Mesenchymal stem cell (in vitro differentiated cells and primary cell): ENCODE measurements around the gene PSMD13.

Experiments
- DNase-seq: peaks from one replicate; pipeline ENCODE4 v3.0.0-alpha.2; 2013
- H2AFZ ChIP-seq: one replicate; pipeline ENCODE4 v1.6.1; 2013; ENCODE audit warnings: low read depth, mild to moderate bottlenecking, control low read depth, inconsistent platforms, low read length, moderate library complexity
- H2AK5ac ChIP-seq: 2 replicates; pipeline ENCODE4 v1.6.1; 2013; ENCODE audit warnings: low read length, moderate library complexity, mild to moderate bottlenecking, inconsistent platforms; ENCODE audit not compliant: severe bottlenecking
- H2BK120ac ChIP-seq: one replicate; pipeline ENCODE4 v1.6.1; 2013; ENCODE audit warnings: low read depth, mild to moderate bottlenecking, inconsistent platforms, low read length, moderate library complexity
- H2BK12ac ChIP-seq, 2 experiments: one replicate each; pipeline ENCODE4 v1.6.1; 2013; ENCODE audit warnings: inconsistent platforms in 2 of 2, low read length in 2 of 2, mild to moderate bottlenecking in 2 of 2, moderate library complexity in 2 of 2, control low read depth in 1 of 2
- H2BK15ac ChIP-seq: one replicate; pipeline ENCODE4 v1.6.1; 2013; ENCODE audit warnings: mild to moderate bottlenecking, low read depth, inconsistent platforms; ENCODE audit not compliant: poor library complexity, severe bottlenecking
- H2BK5ac ChIP-seq: 2 replicates; pipeline ENCODE4 v1.6.1; 2013; ENCODE audit warnings: low read depth, mild to moderate bottlenecking, low read length, control low read depth, inconsistent platforms; ENCODE audit not compliant: poor library complexity, severe bottlenecking
- H3K14ac ChIP-seq, 2 experiments: one replicate each; pipeline ENCODE4 v1.6.1; 2013; ENCODE audit warnings: inconsistent platforms in 2 of 2, low read length in 2 of 2, control low read depth in 1 of 2, mild to moderate bottlenecking in 1 of 2, moderate library complexity in 1 of 2
- H3K18ac ChIP-seq, 2 experiments: one replicate each; pipeline ENCODE4 v1.6.1; 2013; ENCODE audit warnings: inconsistent platforms in 2 of 2, low read length in 2 of 2, control low read depth in 1 of 2, low read depth in 1 of 2, mild to moderate bottlenecking in 1 of 2
- H3K23ac ChIP-seq, 2 experiments: one replicate each; pipeline ENCODE4 v1.6.1; 2013; ENCODE audit warnings: inconsistent platforms in 2 of 2, low read length in 2 of 2, mild to moderate bottlenecking in 2 of 2, moderate library complexity in 2 of 2, control low read depth in 1 of 2
- H3K27ac ChIP-seq: 2 replicates; pipeline ENCODE4 v1.5.1; 2013; ENCODE audit warnings: mild to moderate bottlenecking, moderate library complexity, low read length, control low read depth, inconsistent platforms; ENCODE audit not compliant: poor library complexity, severe bottlenecking
- H3K27me3 ChIP-seq, 2 experiments: 2 replicates each; pipeline versions ENCODE4 v1.6.1 to v1.7.0; 2013; ENCODE audit warnings: low read length in 2 of 2, mild to moderate bottlenecking in 2 of 2, moderate library complexity in 2 of 2, control low read depth in 1 of 2, inconsistent platforms in 1 of 2; ENCODE audit not compliant: control insufficient read depth in 1 of 2, insufficient read depth in 1 of 2
- H3K36me3 ChIP-seq, 2 experiments: 2 replicates each; pipeline versions ENCODE4 v1.6.1 to v1.7.0; 2013; ENCODE audit warnings: low read length in 2 of 2, control low read depth in 1 of 2, inconsistent platforms in 1 of 2, low read depth in 1 of 2, mild to moderate bottlenecking in 1 of 2; ENCODE audit not compliant: insufficient read depth in 2 of 2, control insufficient read depth in 1 of 2
- H3K4ac ChIP-seq, 2 experiments: one replicate each; pipeline ENCODE4 v1.6.1; 2013; ENCODE audit warnings: inconsistent platforms in 2 of 2, low read length in 2 of 2, mild to moderate bottlenecking in 2 of 2, moderate library complexity in 2 of 2, control low read depth in 1 of 2, low read depth in 1 of 2
- H3K4me1 ChIP-seq: 2 replicates; pipeline ENCODE4 v1.6.1; 2013; ENCODE audit warnings: low read depth, low read length, control low read depth; ENCODE audit not compliant: control insufficient read depth, insufficient read depth
- H3K4me2 ChIP-seq: 2 replicates; pipeline ENCODE4 v1.6.1; 2013; ENCODE audit warnings: low read length, mild to moderate bottlenecking, inconsistent platforms; ENCODE audit not compliant: poor library complexity, severe bottlenecking
- H3K4me3 ChIP-seq, 2 experiments: 2 replicates each; pipeline versions ENCODE4 v1.5.1 to v1.7.0; 2013; ENCODE audit warnings: low read length in 2 of 2, mild to moderate bottlenecking in 2 of 2, control low read depth in 1 of 2, low read depth in 1 of 2; ENCODE audit not compliant: insufficient read depth in 1 of 2
- H3K79me1 ChIP-seq: replicated peaks from 2 replicates; pipeline ENCODE4 v1.6.1; 2013; ENCODE audit warnings: mild to moderate bottlenecking, control low read depth, low read length, inconsistent platforms; ENCODE audit not compliant: poor library complexity, severe bottlenecking
- H3K9ac ChIP-seq: 2 replicates; pipeline ENCODE4 v1.7.0; 2013; ENCODE audit warnings: mild to moderate bottlenecking, low read length, moderate library complexity
- H3K9me3 ChIP-seq: 2 replicates; pipeline ENCODE4 v1.7.0; 2013; ENCODE audit warnings: mild to moderate bottlenecking, low read length; ENCODE audit not compliant: control insufficient read depth
- H4K8ac ChIP-seq: one replicate; pipeline ENCODE4 v1.6.1; 2013; ENCODE audit warnings: inconsistent platforms, mild to moderate bottlenecking, low read length, moderate library complexity
- H4K91ac ChIP-seq: one replicate; pipeline ENCODE4 v1.6.1; 2013; ENCODE audit warnings: mild to moderate bottlenecking, low read length, inconsistent platforms
- WGBS: methylation state at CpG from one replicate; pipeline ENCODE4 v1.1.7; 2013; ENCODE audit warnings: mixed read lengths; 5-methylcytosine and 5-hydroxymethylcytosine counted together

Gene PSMD13

GRCh38 chr11:203056-203944, 33.5 kb upstream of the PSMD13 start:
- no peak overlapping the region for H3K14ac ChIP-seq
- no peak overlapping the region for H2BK15ac ChIP-seq
- no peak overlapping the region for H2AFZ ChIP-seq
- H3K27ac ChIP-seq: no peak overlapping the region
- peaks cover 37% of the 10 kb centered on the region for H3K4me1 ChIP-seq
- no peak overlapping the region for H3K4ac ChIP-seq
- H2BK120ac ChIP-seq: no peak overlapping the region
- no peak overlapping the region for H4K8ac ChIP-seq
- no peak overlapping the region for H3K4me2 ChIP-seq
- H4K91ac ChIP-seq: no peak overlapping the region
- peaks cover 25% of the 10 kb centered on the region for H3K79me1 ChIP-seq
- H2BK5ac ChIP-seq: no peak overlapping the region
- 95% methylated on average over 7 of the region's 7 CpGs for WGBS
- no peak overlapping the region for H3K23ac ChIP-seq
- H3K18ac ChIP-seq: no peak overlapping the region
- H3K4me3 ChIP-seq: no peak overlapping the region
- no peak overlapping the region for H2BK12ac ChIP-seq
- no peaks in the 10 kb centered on the region for H3K27me3 ChIP-seq
- no peak for DNase-seq
- no peak overlapping the region for H2AK5ac ChIP-seq
- H3K9me3 ChIP-seq: no peaks in the 10 kb centered on the region
- peaks cover 47 to 51% of the 10 kb centered on the region in 2 experiments for H3K36me3 ChIP-seq
- peak overlapping the region; percentile 47 for H3K9ac ChIP-seq

- H4K8ac ChIP-seq: peak overlapping the region; percentile 42
- no peak overlapping the region for H4K91ac ChIP-seq
- H3K9me3 ChIP-seq: no peaks in the 10 kb centered on the region
- no peak overlapping the region for H2BK5ac ChIP-seq
- no peak overlapping the region for H2BK120ac ChIP-seq
- no peak overlapping the region for H3K18ac ChIP-seq
- H3K36me3 ChIP-seq: peaks cover 47 to 51% of the 10 kb centered on the region in 2 experiments
- H2BK15ac ChIP-seq: no peak overlapping the region
- no peak overlapping the region for H2AFZ ChIP-seq
- no peak overlapping the region for H3K14ac ChIP-seq
- no peak overlapping the region for H3K4ac ChIP-seq
- H2BK12ac ChIP-seq: no peak overlapping the region
- no peaks in the 10 kb centered on the region for H3K27me3 ChIP-seq
- no peak overlapping the region for H2AK5ac ChIP-seq
- no peak overlapping the region for H3K27ac ChIP-seq
- peaks cover 25% of the 10 kb centered on the region for H3K79me1 ChIP-seq
- DNase-seq: no peak
- peak overlapping the region; percentile 36 for H3K9ac ChIP-seq
- WGBS: 97% methylated on average over 4 of the region's 4 CpGs
- H3K4me1 ChIP-seq: peaks cover 37% of the 10 kb centered on the region
- no peak overlapping the region for H3K23ac ChIP-seq
- no peak overlapping the region for H3K4me2 ChIP-seq
- H3K4me3 ChIP-seq: no peak overlapping the region
These were observed 32.7 kb upstream of the PSMD13 start for GRCh38 chr11:203945-204586.

- Histone ChIP-seq H2BK5ac (no peak overlapping the region), H2AFZ (no peak overlapping the region), H3K18ac (no peak overlapping the region), H3K4me2 (no peak overlapping the region), H3K4me3 (no peak overlapping the region), H3K9me3 (no peaks in the 10 kb centered on the region), H3K27me3 (no peaks in the 10 kb centered on the region), H3K27ac (no peak overlapping the region), H3K4me1 (peaks cover 42% of the 10 kb centered on the region), H3K4ac (no peak overlapping the region), H4K8ac (peak overlapping the region; percentile 40), H2BK120ac (no peak overlapping the region), H2BK15ac (no peak overlapping the region), H4K91ac (peak overlapping the region; percentile 55), H3K9ac (no peak overlapping the region), H2BK12ac (no peak overlapping the region), H2AK5ac (no peak overlapping the region), H3K14ac (no peak overlapping the region), H3K36me3 (peaks cover 53 to 54% of the 10 kb centered on the region in 2 experiments), H3K23ac (no peak overlapping the region), H3K79me1 (peaks cover 25% of the 10 kb centered on the region)
- WGBS: 91% methylated on average over 11 of the region's 12 CpGs
- no peak for DNase-seq
These were observed 32.1 kb upstream of the PSMD13 start for GRCh38 chr11:204587-205109.
